IMR-90 (cell line): ENCODE results near the gene CERS5. TPM values are rescaled to one million over a fixed set of nuclear protein-coding genes. Genes with fewer than 3 reads are reported as not detected.
A peak's percentile ranks its signal among the peaks of the same experiment; 100 is the strongest.

ENCODE experiments used
- ATAC-seq: fragments of 200-7000 bp; cut with Tn5 transposase; 2 replicates; pipeline ENCODE4 v1.9.1; 2020; ENCODE audit warnings: low read depth, mild to moderate bottlenecking, moderate library complexity
- BruUV-seq: library from RNA; stranded (reverse); fragments of 400-500 nt; replicated peaks from 2 replicates; lab custom pipeline; 2021; lab: Mats Ljungman, UMichigan
- CTCF ChIA-PET: fragments of 300-600 bp; formaldehyde crosslinking; extraction: SDS; loops from one replicate; lab custom pipeline; 2021; ENCODE audit warnings: antibody characterized with exemption; lab: Yijun Ruan, JAX
- POLR2A ChIA-PET: fragments of 300-600 bp; sonication (Branson Sonifier 250); formaldehyde crosslinking; loops from one replicate; lab custom pipeline; 2022; ENCODE audit warnings: antibody characterized with exemption; ENCODE audit not compliant: unreplicated experiment; lab: Charles Lee
- DNase-seq: peaks from one replicate; pipeline ENCODE4 v3.0.0; 2013
- H2AFZ ChIP-seq: replicated peaks from 2 replicates; pipeline ENCODE3; 2013; ENCODE audit warnings: low read length, mild to moderate bottlenecking; ENCODE audit not compliant: poor library complexity
- H2AK5ac ChIP-seq: 2 replicates; pipeline ENCODE4 v1.6.1; 2013; ENCODE audit warnings: low read depth, low read length, inconsistent platforms
- H2AK9ac ChIP-seq: replicated peaks from 2 replicates; pipeline ENCODE3; 2013; ENCODE audit warnings: mild to moderate bottlenecking, low read depth, low read length, moderate library complexity; ENCODE audit not compliant: poor library complexity
- H2BK120ac ChIP-seq: 2 replicates; pipeline ENCODE4 v1.6.1; 2013; ENCODE audit warnings: low read depth, low read length, inconsistent platforms
- H2BK15ac ChIP-seq: 3 replicates; pipeline ENCODE4 v1.6.1; 2013; ENCODE audit warnings: low read depth, low read length, inconsistent platforms
- H2BK20ac ChIP-seq: 2 replicates; pipeline ENCODE4 v1.6.1; 2013; ENCODE audit warnings: low read depth, mild to moderate bottlenecking, inconsistent platforms, low read length, moderate library complexity
- H2BK5ac ChIP-seq: 2 replicates; pipeline ENCODE4 v1.6.1; 2013; ENCODE audit warnings: mild to moderate bottlenecking, low read depth, low read length, inconsistent platforms; ENCODE audit not compliant: poor library complexity, severe bottlenecking
- H3K14ac ChIP-seq: replicated peaks from 2 replicates; pipeline ENCODE4 v1.6.1; 2013; ENCODE audit warnings: low read depth, low read length, inconsistent platforms
- H3K18ac ChIP-seq: 2 replicates; pipeline ENCODE4 v1.6.1; 2013; ENCODE audit warnings: low read depth, low read length, control low read depth
- H3K23ac ChIP-seq: 2 replicates; pipeline ENCODE4 v1.6.1; 2013; ENCODE audit warnings: low read depth, low read length, inconsistent platforms
- H3K27ac ChIP-seq: 2 replicates; pipeline ENCODE4 v1.5.1; 2013; ENCODE audit warnings: mild to moderate bottlenecking, control low read depth, low read length; ENCODE audit not compliant: insufficient read depth
- H3K27me3 ChIP-seq: 2 replicates; pipeline ENCODE4 v1.6.1; 2013; ENCODE audit warnings: low read length; ENCODE audit not compliant: control insufficient read depth, insufficient read depth
- H3K36me3 ChIP-seq: 2 replicates; pipeline ENCODE4 v1.6.1; 2013; ENCODE audit warnings: low read length, mixed read lengths; ENCODE audit not compliant: control insufficient read depth, insufficient read depth
- H3K4ac ChIP-seq: 2 replicates; pipeline ENCODE4 v1.6.1; 2013; ENCODE audit warnings: low read depth, low read length, inconsistent platforms
- H3K4me1 ChIP-seq: 2 replicates; pipeline ENCODE4 v1.6.1; 2013; ENCODE audit warnings: low read length, mixed read lengths; ENCODE audit not compliant: control insufficient read depth, insufficient read depth
- H3K4me2 ChIP-seq: 2 replicates; pipeline ENCODE4 v1.6.1; 2013; ENCODE audit warnings: low read depth, mild to moderate bottlenecking, control low read depth, low read length, moderate library complexity
- H3K4me3 ChIP-seq: 2 replicates; pipeline ENCODE4 v1.5.1; 2013; ENCODE audit warnings: low read depth, mild to moderate bottlenecking, control low read depth, low read length, moderate library complexity; ENCODE audit not compliant: insufficient read depth
- H3K56ac ChIP-seq: 2 replicates; pipeline ENCODE4 v1.6.1; 2013; ENCODE audit warnings: low read length, inconsistent platforms; ENCODE audit not compliant: insufficient read depth; ENCODE audit errors: extremely low read depth
- H3K79me1 ChIP-seq, 2 experiments: 2 replicates each; pipeline ENCODE4 v1.6.1; 2013; ENCODE audit warnings: low read length in 2 of 2, inconsistent platforms in 1 of 2, low read depth in 1 of 2
- H3K9ac ChIP-seq: 2 replicates; pipeline ENCODE4 v1.6.1; 2013; ENCODE audit warnings: low read depth, low read length, control low read depth
- H3K9me1 ChIP-seq: 2 replicates; pipeline ENCODE4 v1.6.1; 2013; ENCODE audit warnings: low read length, inconsistent platforms; ENCODE audit not compliant: insufficient read depth
- H3K9me3 ChIP-seq: 2 replicates; pipeline ENCODE4 v1.6.1; 2013; ENCODE audit warnings: low read length; ENCODE audit not compliant: control insufficient read depth, insufficient read depth
- H4K20me1 ChIP-seq: 2 replicates; pipeline ENCODE4 v1.6.1; 2013; ENCODE audit warnings: low read length, inconsistent platforms; ENCODE audit not compliant: insufficient read depth
- H4K5ac ChIP-seq: 2 replicates; pipeline ENCODE4 v1.6.1; 2013; ENCODE audit warnings: mild to moderate bottlenecking, low read depth, low read length, control low read depth
- H4K8ac ChIP-seq, 2 experiments: 2 replicates each; pipeline ENCODE4 v1.6.1; 2013; ENCODE audit warnings: low read depth in 2 of 2, low read length in 2 of 2, control low read depth in 1 of 2, inconsistent platforms in 1 of 2
- H4K91ac ChIP-seq: 2 replicates; pipeline ENCODE4 v1.6.1; 2013; ENCODE audit warnings: low read depth, low read length, inconsistent platforms; ENCODE audit not compliant: insufficient read depth
- CEBPB ChIP-seq: IDR thresholded peaks from 2 replicates; pipeline ENCODE4 v1.6.1; 2012; ENCODE audit warnings: low read depth, low read length, improper control_type of control experiment
- CHD1 ChIP-seq: IDR thresholded peaks from 2 replicates; pipeline ENCODE4 v1.6.1; 2012; ENCODE audit warnings: low read depth, low read length, improper control_type of control experiment
- FOS ChIP-seq: fragments of 150-350 bp; IDR thresholded peaks from 2 replicates; pipeline ENCODE4 v1.6.1; 2016; ENCODE audit warnings: low read depth, low read length
- MAFK ChIP-seq: IDR thresholded peaks from 2 replicates; pipeline ENCODE4 v1.6.1; 2012; ENCODE audit warnings: low read depth, low read length, improper control_type of control experiment
- MAZ ChIP-seq: IDR thresholded peaks from 2 replicates; pipeline ENCODE4 v1.6.1; 2012; ENCODE audit warnings: low read depth, mild to moderate bottlenecking, low read length, improper control_type of control experiment, moderate library complexity, borderline replicate concordance
- MXI1 ChIP-seq: IDR thresholded peaks from 2 replicates; pipeline ENCODE4 v1.6.1; 2012; ENCODE audit warnings: low read depth, mild to moderate bottlenecking, low read length, moderate library complexity, borderline replicate concordance
- NFE2L2 ChIP-seq: fragments of 150-350 bp; IDR thresholded peaks from 2 replicates; pipeline ENCODE4 v1.6.1; 2016; ENCODE audit warnings: low read depth, mild to moderate bottlenecking, low read length
- RAD21 ChIP-seq: IDR thresholded peaks from 2 replicates; pipeline ENCODE4 v1.6.1; 2012; ENCODE audit warnings: low read length, improper control_type of control experiment
- RCOR1 ChIP-seq: IDR thresholded peaks from 2 replicates; pipeline ENCODE4 v1.6.1; 2012; ENCODE audit warnings: mild to moderate bottlenecking, low read length, improper control_type of control experiment; ENCODE audit not compliant: insufficient replicate concordance
- RFX5 ChIP-seq: IDR thresholded peaks from 2 replicates; pipeline ENCODE4 v1.8.0; 2012; ENCODE audit warnings: low read depth, mild to moderate bottlenecking, low read length, moderate library complexity
- SMC3 ChIP-seq: fragments of 150-350 bp; IDR thresholded peaks from 2 replicates; pipeline ENCODE4 v1.6.1; 2016; ENCODE audit warnings: low read depth, mild to moderate bottlenecking, antibody characterized with exemption, low read length, moderate library complexity
- WGBS, 2 experiments: methylation state at CpG; one replicate each; pipeline versions ENCODE4 v1.1.5 to v1.1.7; 2013; ENCODE audit warnings: missing lambda C conversion rate in 2 of 2; ENCODE audit not compliant: insufficient read length in 1 of 2; ENCODE audit errors: extremely low coverage in 2 of 2; 5-methylcytosine and 5-hydroxymethylcytosine counted together
- dilution Hi-C: fragments of 300-500 bp; cut with HindIII; formaldehyde crosslinking; loops from one replicate; pipeline ENCODE4 v1.14.3; 2018; ENCODE audit warnings: low sequenced_read_pairs; ENCODE audit not compliant: unreplicated experiment
- in situ Hi-C: fragments of 300-500 bp; cut with MboI; formaldehyde crosslinking; loops from 3 replicates; pipeline ENCODE4 v1.14.3; 2019; ENCODE audit warnings: low sequenced_read_pairs, inconsistent platforms, mixed read lengths
- intact Hi-C: fragments of 100-400 bp; cut with micrococcal nuclease; formaldehyde crosslinking; loops from 2 replicates; pipeline ENCODE4 v1.10.0; 2022
- polyA plus RNA-seq, 3 experiments: library from polyadenylated mRNA; depleted of rRNA; stranded (reverse); fragments of >200 nt; gene quantifications; 2 replicates each; pipeline ENCODE4 v1.2.3, GENCODE V29; 2012; ENCODE audit warnings: low replicate concordance in 1 of 3
- total RNA-seq: library from RNA; depleted of rRNA; stranded (reverse); fragments of >200 nt; gene quantifications from 2 replicates; pipeline ENCODE4 v1.2.3, GENCODE V29; 2012
- TF ChIP-seq, protein P1 (sequence below): conservative IDR thresholded peaks from 2 replicates; pipeline ENCODE4 v1.5.1; 2012; ENCODE audit warnings: mild to moderate bottlenecking, low read depth, low read length, improper control_type of control experiment

CERS5 gene
- total and polyA plus RNA-seq, 2 of the 4 experiments (the other 2 are of a cell fraction), result 40.3 to 60.3 TPM

DNA sequence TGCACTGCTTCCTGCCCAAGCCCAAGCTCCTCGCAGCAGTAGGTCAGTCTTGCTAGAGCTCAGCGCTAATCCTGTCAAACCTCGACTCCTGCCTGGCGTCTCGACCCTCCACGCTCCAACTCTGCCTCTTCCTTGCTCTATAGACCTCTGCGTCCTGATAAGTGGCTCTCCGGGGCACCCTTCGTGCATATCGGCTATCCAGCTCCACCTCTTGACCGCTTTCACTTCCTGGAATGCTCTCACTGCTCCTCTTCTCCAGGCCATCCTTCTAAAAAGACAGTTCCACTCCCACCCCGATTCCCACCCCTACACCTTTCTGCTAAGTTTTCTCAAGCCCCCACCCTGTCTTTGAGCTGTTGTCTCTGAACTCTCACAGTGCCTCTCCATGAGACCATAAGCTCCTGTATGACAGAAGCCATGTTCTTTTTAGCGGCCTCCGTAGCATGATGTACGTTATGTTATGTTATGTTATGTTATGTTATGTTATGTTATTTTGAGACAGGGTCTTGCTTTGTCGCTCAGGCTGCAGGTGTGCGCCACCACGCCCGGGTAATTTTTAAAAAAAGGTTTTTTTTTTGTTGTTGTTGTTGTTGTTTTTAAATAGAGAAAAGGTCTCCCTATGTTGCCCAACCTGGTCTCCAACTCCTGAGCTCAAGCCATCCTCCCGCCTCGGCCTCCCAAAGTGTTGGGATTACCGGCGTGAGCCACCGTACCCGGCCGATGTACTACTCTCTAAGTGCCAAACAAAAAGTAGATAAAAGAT is 54.5 kb downstream of the CERS5 start (continued):
- no peak for TF ChIP-seq MAFK
- no peak for TF ChIP-seq RAD21
- TF ChIP-seq FOS, result no peak

DNA sequence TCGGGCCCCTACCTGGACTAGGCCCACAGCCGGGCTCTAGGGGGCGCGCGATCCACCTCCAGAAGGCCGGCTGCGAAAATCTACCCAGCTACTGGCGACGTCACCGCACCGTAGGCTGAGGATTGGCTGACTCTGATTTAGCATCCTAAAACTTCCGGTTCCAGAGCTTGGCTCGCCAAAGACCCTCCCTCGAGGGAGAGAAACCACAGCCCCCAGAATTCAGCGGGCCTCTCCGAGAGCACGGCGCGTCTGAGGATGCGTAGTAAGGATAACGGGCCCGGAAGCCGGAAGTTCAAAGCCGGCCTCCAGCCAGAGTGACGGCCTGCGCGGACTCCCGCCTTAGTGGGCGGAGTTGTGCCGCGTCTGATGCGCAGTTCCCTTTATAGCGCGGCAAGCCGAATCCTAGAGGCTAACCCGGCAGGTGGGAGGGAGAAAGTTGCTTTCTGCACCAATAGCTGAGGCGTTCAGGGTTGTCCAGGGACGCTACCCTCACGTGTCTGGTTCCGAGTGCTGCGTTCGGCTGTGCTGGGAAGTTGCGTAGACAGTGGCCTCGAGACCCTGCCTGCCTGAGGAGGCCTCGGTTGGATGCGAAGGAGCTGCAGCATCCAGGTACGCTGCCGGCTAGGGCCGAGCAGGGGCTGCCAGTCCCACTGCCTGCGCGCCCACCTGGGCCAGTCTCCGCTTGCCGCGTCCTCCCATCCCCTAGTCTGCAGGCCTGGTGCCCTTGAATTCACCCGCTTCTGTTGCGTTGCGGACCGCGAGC is 55.3 kb downstream of the CERS5 start, which contains the start of gene COX14:
Gene COX14 (plus strand): TSS at position 544 of the 763 bp plus-strand sequence. CDS start 7,808 bp downstream, outside the sequence.
- Histone ChIP-seq H2AFZ (peak within 1 kb of the TSS; percentile 99), H3K27ac (peak within 1 kb of the TSS; percentile 52), H3K36me3 (0 out of 2 replicates have a peak, but pooled peaks cover 3% of the 10 kb centered on the region), H3K4ac (peak within 1 kb of the TSS; percentile 80), H3K9ac (peak within 1 kb of the TSS; percentile 81), H3K14ac (peak within 1 kb of the TSS; percentile 78), H2BK20ac (no peak within 1 kb of the TSS), H4K20me1 (0 out of 2 replicates have a peak, but pooled peaks cover 4% of the 10 kb centered on the region), H2AK9ac (peak within 1 kb of the TSS; percentile 92), H4K8ac (peak within 1 kb of the TSS; percentile 49 to 96; a peak in 3 of 4 replicates), H3K23ac (peak within 1 kb of the TSS; percentile 80), H3K4me2 (peak within 1 kb of the TSS; percentile 73), H3K56ac (peak within 1 kb of the TSS; percentile 65; the same call in 1 of the 2 replicates), H2AK5ac (peak within 1 kb of the TSS; percentile 45; the same call in 1 of the 2 replicates), H2BK120ac (peak within 1 kb of the TSS; percentile 10; the same call in 1 of the 2 replicates), H3K9me1 (peaks cover 4% of the 10 kb centered on the region), H4K5ac (peak within 1 kb of the TSS; percentile 76), H2BK15ac (peak within 1 kb of the TSS; percentile 25; the same call in 1 of the 3 replicates), H3K9me3 (no peaks in the 10 kb centered on the region), H3K18ac (no peak within 1 kb of the TSS), H4K91ac (peak within 1 kb of the TSS; percentile 62), H3K27me3 (no peaks in the 10 kb centered on the region), H3K4me1 (peaks cover 13% of the 10 kb centered on the region), H3K4me3 (peak within 1 kb of the TSS; percentile 66), H3K79me1 (peaks cover 12 to 37% of the 10 kb centered on the region in 2 experiments), H2BK5ac (peak within 1 kb of the TSS; percentile 61)
- DNase-seq, result peak; percentile 99
- in situ Hi-C loops, result no loop called here
- BruUV-seq, result no TSS peak
- intact Hi-C loops, result no loop called here
- dilution Hi-C loops, result no loop called here
- ChIA-PET POLR2A (interaction anchor here (1.3 kb wide), 1 partner anchor 27 kb away, joined by 4 read pairs; the partner anchor contains the start of gene SMARCD1), CTCF (interaction anchor here (0.6 to 2.2 kb wide), 17 partner anchors 8 to 306 kb away, joined by 3 to 13 read pairs (median 4); partner anchors contain the start of genes CERS5, GPD1 and SMARCD1)
- WGBS, 2 experiments, result 0% methylated on average over 49 of the region's 59 CpGs; no CpG with 5 or more reads in 1 of the 2 experiments
- ATAC-seq, result peak; percentile 94
- TF ChIP-seq MXI1 (peak; percentile 92; the same call in 1 of the 2 replicates), NFE2L2 (peak; percentile 2; the same call in 1 of the 2 replicates), CHD1 (no peak), MAZ (peak; percentile 24; the same call in 1 of the 2 replicates), CEBPB (peak; percentile 49; the same call in 1 of the 2 replicates), FOS (peak; percentile 3; the same call in 1 of the 2 replicates), SMC3 (peak; percentile 46), RAD21 (peak; percentile 40; the same call in 1 of the 2 replicates), RFX5 (peak; percentile 100), RCOR1 (no peak)
- TF ChIP-seq, protein P1, sequence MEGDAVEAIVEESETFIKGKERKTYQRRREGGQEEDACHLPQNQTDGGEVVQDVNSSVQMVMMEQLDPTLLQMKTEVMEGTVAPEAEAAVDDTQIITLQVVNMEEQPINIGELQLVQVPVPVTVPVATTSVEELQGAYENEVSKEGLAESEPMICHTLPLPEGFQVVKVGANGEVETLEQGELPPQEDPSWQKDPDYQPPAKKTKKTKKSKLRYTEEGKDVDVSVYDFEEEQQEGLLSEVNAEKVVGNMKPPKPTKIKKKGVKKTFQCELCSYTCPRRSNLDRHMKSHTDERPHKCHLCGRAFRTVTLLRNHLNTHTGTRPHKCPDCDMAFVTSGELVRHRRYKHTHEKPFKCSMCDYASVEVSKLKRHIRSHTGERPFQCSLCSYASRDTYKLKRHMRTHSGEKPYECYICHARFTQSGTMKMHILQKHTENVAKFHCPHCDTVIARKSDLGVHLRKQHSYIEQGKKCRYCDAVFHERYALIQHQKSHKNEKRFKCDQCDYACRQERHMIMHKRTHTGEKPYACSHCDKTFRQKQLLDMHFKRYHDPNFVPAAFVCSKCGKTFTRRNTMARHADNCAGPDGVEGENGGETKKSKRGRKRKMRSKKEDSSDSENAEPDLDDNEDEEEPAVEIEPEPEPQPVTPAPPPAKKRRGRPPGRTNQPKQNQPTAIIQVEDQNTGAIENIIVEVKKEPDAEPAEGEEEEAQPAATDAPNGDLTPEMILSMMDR, result peak; percentile 94
